Gastroesophageal sphincter (tissue), 3 donors: ENCODE measurements around the gene TSPEAR.
"Not testable (repeated sequence)": the region's sequence is repeated elsewhere in the genome, so short reads cannot be mapped to it uniquely, and the experiment has no call there.

Source experiments
- EP300 ChIP-seq: sonication (generic); formaldehyde crosslinking; IDR thresholded peaks from one replicate; pipeline ENCODE4 v1.6.1; 2017; ENCODE audit warnings: antibody characterized with exemption, mild to moderate bottlenecking
- POLR2A ChIP-seq, 2 donors: fragments of 450-650 bp; IDR thresholded peaks; one replicate each; pipeline ENCODE4 v1.6.1; 2017; ENCODE audit warnings: antibody characterized with exemption in 2 of 2, mild to moderate bottlenecking in 2 of 2, moderate library complexity in 1 of 2
- TF ChIP-seq, protein P1 (sequence below), 4 experiments: fragments of 200-600 bp in 2 of 4; fragments of 450-650 bp in 2 of 4; sonication (generic) in 1 of 4; IDR thresholded peaks; one replicate each; pipeline ENCODE4 v1.5.1; 2017 to 2019; ENCODE audit warnings: antibody characterized with exemption in 4 of 4, mild to moderate bottlenecking in 2 of 4, moderate library complexity in 2 of 4

GRCh38 chr21:44580231-44580821 lies 131.0 kb downstream of the TSPEAR start, which contains the start of gene KRTAP10-5:
- TF ChIP-seq, protein P1, sequence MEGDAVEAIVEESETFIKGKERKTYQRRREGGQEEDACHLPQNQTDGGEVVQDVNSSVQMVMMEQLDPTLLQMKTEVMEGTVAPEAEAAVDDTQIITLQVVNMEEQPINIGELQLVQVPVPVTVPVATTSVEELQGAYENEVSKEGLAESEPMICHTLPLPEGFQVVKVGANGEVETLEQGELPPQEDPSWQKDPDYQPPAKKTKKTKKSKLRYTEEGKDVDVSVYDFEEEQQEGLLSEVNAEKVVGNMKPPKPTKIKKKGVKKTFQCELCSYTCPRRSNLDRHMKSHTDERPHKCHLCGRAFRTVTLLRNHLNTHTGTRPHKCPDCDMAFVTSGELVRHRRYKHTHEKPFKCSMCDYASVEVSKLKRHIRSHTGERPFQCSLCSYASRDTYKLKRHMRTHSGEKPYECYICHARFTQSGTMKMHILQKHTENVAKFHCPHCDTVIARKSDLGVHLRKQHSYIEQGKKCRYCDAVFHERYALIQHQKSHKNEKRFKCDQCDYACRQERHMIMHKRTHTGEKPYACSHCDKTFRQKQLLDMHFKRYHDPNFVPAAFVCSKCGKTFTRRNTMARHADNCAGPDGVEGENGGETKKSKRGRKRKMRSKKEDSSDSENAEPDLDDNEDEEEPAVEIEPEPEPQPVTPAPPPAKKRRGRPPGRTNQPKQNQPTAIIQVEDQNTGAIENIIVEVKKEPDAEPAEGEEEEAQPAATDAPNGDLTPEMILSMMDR (IDR thresholded peaks at IDR 0.05) = not testable (repeated sequence)
- TF ChIP-seq POLR2A (IDR thresholded peaks at IDR 0.05); EP300: not testable (repeated sequence)
